Measurements from ENCODE around the gene TDRD12.
A peak's percentile ranks its signal among the peaks of the same experiment; 100 is the strongest.
"Not testable (repeated sequence)": the region's sequence is repeated elsewhere in the genome, so short reads cannot be mapped to it uniquely, and the experiment has no call there.

TDRD12 gene

DNA sequence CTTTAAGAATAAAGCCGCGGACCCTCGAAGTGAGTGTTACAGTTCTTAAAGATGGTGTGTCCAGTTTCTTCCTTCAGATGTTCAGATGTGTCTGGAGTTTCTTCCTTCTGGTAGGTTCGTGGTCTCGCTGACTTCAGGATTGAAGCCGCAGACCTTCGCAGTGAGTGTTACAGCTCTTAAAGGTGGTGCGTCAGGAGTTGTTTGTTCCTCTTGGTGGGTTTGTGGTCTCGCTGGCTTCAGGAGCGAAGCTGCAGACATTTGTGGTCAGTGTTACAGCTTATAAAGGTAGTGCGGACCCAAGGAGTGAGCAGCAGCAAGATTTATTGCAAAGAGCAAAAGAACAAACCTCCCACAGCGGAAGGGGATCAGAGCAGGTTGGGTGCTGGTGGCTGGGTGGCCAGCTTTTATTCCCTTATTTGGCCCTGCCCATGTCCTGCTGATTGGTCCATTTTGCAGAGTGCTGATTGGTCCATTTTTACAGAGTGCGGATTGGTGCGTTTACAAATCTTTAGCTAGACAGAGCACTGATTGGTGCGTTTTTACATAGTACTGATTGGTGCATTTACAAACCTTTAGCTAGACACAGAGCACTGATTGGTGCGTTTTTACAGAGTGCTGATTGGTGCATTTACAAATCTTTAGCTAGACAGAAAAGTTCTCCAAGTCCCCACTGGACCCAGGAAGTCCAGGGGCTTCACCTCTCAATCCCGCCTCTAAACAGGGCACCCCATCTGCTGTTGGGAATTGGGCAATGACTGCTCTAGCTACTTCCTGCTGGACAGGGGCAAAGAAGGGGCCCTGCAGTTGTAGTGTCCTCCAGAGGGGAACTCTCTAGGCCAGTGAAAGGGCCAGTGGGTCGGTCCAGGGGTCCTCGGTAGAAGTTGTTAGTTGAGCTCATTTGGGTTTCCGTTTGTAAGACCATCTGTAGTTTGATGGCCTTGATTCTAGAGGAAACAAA lies 26.1 kb upstream of the TDRD12 start:
- DNase-seq, result not testable (repeated sequence)

DNA sequence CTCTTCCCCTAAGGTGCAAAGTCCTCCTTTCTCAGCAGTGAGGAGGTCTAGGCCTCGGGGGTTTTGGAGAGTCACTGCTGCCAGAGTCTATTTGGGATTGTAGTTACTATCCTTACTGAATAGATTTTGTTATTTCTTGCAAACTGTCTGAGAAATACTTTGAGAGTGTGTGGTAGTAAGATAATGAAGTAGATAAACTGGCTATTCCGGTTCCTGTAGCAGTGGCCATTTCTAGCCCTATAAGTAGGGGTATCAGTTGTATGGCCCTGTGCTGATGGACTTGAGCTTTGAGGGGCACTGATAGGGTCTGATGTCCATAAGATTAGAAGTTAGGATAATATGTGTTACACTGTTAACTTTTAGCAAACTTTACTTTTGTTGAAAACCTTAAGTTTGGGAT lies 25.3 kb upstream of the TDRD12 start:
- not testable (repeated sequence) for DNase-seq

DNA sequence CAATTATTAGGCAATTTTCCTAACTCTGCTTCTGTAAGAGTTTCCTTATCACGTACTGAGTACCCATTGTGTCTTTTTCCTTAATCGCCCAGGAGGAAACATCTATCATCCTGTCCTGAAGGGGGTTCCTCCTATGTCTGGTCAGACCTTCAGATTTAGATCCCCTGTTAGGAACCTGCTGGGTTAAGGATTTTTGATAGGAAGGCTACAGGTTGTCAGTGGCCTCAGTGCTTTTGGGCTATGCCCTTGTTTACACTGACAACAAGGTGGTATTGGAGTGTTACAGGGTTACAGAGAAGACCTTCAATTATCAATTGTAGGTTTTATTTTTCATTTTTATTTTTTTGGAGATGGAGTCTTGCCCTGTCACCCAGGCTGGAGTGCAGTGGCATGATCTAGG lies 24.7 kb upstream of the TDRD12 start:
- not testable (repeated sequence) for DNase-seq

DNA sequence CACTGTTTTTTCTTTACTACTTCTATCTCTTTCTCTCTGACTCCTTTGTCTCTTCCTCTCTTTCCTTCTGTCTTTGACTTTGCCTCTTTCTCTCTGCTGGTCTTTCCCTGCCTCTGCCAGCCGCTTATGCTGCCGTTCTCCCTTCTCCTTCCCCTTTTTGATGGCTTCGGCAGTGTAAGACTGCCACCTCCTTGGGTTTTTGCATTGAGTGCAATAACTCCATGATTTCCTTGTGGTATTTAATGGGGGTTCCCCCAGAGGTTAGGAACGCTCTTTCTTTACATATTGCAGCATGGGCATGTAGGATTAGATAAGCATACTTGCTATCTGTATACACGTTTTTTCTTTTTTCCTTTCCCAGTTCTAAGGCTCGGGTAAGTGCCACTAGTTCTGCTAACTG lies 24.1 kb upstream of the TDRD12 start:
- DNase-seq, result not testable (repeated sequence)

DNA sequence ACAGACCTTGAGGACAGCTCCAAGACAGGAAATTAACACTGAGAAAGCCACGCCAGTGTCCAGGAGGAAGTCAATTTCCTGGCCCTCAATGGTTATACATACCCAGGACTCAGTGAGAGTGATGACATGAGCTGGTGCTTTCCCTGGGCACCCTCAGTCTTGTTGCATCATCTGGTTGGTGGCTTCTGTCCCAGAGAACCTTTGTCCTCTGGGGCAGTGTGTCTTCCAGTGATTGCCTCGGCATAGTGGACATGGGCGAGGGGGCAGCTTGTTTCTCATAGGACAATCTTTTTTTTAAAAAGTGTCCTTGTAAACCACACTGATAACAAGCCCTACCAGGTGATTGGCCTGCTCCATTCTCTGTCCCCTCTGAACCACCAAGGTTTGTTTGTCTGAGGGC lies 22.8 kb upstream of the TDRD12 start:
- not testable (repeated sequence) for DNase-seq

DNA sequence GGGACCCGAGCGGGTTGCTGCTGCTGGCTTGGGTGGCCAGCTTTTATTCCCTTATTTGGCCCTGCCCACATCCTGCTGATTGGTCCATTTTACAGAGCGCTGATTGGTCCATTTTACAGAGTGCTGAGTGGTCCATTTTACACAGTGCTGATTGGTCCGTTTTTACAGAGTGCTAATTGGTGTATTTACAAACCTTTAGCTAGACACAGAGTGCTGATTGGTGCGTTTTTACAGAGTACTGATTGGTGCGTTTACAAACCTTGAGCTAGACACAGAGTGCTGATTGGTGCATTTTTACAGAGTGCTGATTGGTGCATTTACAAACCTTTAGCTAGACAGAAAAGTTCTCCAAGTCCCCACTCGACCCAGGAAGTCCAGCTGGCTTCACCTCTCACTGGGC lies 19.4 kb upstream of the TDRD12 start:
- not testable (repeated sequence) for DNase-seq

DNA sequence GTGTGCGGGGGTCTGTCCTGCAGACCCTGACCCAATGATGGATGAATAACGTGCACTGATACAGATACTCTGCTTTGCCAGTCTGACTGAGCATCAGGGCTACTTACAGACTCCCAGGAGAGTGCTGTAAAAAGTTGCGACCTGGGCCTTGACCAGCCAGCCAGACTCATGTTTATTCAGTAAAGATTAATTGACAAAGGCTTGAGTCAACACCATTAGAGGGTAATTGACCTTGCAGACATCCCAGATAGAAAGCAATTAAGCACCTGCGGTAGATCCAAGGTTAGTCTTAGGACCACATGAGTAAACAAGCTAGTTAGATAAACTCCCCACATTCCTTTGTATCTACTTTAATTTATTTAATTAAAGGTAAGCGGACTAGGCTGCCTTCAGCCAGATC lies 17.6 kb upstream of the TDRD12 start:
- no peak for DNase-seq

DNA sequence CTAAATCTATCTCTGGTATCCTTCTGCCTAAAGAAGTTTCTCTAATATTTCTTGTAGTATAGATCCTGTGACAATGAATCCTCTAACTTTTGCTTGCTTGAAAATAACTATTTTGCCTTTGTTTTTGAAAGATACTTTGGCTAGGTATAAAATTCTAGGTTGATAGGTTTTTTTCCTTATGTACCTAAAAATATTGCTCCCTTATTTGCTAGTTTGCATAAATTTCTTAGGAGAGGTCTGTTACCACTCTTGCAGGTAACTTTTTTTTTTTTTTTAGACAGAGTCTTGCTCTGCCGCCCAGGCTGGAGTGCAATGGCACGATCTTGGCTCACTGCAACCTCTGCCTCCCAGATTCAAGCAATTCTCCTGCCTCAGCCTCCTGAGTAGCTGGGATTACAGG lies 15.6 kb upstream of the TDRD12 start:
- not testable (repeated sequence) for DNase-seq

DNA sequence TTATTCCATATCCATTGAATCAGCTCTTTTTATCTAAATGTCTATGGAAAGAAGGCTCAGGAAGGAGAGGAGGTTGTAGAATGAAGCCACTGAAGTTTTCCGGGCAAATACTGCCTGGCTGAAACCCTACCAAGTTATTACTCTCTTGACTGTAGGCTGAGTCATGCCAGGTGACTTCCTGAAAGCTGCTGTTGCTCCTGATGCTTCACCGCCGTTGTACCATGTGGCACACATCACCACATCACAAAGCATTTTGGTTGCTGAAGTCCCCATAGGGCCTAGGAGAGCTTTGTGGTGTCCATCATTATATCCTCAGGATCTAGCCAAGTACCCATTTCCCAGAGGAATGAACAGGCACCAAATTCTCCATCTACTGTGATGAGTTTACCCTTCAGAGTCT lies 11.1 kb upstream of the TDRD12 start:
- peak; percentile 15 for DNase-seq

DNA sequence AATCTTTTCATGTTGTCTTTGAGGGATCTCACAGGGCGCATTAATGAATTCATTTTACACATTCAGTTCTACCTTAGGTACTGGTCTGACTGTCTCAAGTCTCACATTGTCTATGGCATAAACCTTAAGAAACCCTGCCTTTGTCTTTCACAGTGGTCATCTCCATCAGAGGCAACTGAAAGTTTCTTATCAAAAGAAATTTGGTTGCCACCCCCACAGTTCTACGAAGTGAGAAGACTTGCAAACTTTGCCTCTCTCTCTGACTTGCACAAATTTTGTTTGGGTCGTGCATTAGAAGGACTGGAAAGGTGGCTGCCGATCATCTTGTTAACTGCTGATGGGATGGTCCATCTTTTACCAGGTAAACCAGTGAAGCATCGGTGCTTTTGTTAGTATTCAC lies 10.5 kb upstream of the TDRD12 start:
- no peak for DNase-seq

DNA sequence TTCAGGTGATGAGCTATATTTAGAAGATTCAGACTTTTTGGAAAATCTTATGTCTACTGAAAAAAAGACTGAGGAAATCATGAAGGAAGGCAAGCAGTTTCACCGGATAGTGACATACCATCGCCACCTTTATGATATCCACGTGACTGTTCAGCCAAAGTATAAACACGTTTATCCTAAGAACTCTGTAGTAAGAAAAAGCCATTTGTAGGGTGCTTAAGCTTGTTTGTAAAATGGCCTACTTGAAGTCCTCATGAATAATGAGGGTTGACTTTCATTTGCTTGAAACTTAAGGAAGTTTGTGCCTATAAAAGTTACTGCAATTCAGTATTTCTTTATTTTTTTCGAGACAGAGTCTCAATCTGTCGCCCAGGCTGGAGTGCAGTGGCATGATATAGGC lies 7.8 kb upstream of the TDRD12 start:
- DNase-seq, result no peak

DNA sequence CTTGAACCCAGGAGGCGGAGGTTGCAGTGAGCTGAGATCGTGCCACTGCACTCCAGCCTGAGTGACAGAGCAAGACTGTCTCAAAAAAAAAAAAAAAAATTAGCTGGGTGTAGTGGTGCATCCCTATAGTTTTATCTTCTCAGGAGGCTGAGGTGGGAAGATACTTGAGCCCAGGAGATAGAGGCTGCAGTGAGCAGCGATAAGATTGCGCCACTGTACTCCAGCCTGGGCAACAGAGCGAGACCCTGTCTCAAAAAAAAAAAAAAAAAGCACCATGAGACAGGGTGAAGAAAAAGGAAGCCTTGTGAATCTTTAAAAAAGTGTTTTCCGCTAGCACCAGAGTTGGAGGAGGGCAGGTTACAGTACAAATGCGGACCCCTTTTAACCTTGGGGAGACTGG lies 3.4 kb upstream of the TDRD12 start:
- DNase-seq, result not testable (repeated sequence)

DNA sequence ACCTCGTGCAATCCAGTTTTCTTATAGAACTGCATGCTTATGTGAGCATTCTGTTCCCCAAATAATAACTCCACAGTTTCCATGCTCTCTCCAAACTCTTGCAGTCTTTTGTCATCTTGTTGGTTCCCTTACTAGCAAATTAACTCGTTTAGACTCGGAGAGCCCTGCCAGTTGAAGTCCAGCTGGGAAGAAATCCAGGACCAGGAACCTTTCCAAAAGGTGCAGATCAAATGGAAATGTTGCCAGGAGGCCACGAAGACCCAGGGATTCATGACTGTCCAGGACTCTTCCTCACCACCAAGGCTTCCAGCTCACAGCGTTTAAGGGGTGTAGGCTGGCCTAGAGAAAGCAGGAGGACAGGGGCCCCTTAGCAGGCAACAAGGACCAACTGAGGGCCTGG lies 2.1 kb upstream of the TDRD12 start:
- DNase-seq, result no peak

DNA sequence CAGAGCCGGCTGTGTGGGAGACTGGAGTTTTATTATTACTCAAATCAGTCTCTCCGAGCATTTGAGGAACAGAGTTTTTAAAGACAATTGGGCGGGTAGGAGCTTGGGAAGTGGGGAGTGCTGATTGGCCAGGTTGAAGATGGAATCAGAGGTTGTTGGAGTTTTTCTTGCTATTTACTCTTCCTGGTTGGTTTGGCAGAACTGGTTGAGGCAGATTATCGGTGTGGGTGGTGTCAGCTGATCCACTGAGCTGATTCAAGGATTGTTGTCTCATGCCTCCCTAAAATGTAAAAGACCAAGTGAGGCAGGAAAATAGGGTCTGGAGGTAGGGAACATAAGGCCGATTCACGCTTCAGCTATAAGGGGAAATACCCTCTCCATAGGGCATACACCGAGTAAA lies 1.3 kb upstream of the TDRD12 start:
- no peak for DNase-seq

DNA sequence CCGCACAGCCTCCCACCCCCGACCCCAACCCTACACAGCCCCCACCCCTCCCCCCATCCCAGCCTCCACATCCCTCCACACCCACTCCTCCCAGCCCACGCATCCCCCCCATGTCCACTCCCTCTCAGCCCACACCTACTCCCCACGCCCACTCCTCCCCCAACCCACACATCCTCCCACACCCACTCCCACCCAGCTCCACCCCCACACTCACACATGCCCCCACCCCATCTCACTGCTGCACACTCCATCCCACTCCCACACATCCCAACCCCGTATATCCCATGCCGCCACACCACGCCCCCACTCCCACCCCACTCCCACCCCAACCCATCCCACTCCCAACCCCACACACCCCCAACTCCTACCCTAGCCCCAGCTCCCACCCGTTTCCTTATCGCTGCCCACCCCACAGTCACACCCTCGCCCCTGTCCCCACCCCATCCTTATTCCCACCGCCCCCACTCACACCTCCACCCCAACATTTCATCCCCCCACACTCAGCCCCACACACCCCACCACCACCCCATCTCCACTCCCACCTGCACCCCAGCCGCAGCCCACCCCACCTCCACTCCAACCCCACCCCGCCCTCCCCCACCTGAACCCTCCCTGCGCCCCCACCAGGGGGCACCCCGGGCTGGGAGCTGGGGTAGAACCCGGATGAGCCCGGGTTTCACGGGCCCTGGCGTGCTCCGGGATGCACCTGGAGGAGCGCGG lies 809 bp downstream of the TDRD12 start:
- no peak for DNase-seq

DNA sequence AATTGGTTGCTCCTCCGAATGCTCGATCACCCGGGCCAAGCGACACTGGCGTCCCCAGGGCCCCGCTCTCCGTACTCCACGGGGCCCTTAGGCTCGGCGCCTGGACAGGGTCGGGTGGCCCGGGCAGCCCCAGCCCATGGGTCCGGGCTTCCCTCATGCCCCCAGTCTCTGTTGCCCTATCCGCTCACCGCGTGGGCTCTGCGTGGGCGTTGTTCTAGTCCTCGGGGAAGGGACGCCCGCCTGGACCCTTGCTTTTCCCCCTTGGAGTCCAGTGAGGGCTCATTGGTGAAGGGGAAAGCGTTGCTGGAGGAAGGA lies 1.3 kb downstream of the TDRD12 start:
- no peak for DNase-seq

DNA sequence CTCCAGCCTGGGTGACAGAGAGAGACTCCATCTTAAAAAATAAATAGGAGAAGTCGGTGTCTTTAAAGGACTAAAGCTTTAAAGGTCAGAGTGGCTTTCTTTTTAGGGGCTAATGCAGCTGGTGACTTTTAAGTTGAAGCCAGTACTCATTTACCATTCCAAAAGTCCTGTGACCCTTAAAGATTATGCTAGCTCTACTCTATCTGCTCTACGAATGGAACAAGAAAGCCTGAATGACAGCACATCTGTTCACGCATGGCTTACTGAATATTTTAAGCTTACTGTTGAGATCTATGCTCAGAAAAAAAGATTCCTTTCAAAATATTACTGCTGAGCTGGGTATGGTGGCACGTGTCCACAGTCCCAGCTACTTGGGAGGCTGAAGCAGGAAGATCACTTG lies 16.4 kb downstream of the TDRD12 start:
- no peak for DNase-seq

DNA sequence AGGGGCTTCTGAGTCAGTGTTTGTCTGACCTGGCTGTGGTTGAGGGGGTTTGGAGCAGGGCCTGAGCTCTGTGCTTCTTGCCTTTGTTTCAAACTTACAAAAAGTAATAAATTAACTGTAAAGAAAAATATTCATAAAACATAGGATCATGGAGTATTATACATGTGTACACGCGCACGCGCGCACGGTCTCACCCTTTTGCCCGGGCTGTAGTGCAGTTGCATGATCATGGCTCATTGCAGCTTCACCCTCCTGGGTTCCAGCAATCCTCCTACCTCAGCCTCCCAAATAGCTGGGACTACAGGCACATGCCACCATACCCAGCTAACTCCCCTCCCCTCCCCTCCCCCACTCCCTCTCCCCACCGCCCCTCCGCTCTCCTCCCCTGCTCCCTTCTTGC lies 23.5 kb downstream of the TDRD12 start:
- DNase-seq, result no peak

DNA sequence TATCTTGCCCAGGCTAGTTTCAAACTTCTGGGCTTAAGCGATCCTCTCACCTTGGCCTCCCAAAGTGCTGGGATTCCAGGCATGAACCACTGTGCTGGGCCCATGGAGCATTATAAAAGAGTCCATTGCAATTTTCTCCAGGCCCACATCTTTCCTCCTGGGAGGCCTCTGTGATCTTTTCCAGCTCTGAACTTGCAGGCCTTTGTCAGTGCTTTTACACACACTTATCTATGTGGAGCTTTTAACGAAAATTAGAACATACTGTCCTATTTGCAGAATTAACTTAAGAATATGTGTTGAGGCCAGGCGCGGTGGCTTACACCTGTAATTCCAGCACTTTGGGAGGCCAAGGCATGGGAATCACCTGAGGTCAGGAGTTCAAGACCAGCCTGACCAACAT lies 23.9 kb downstream of the TDRD12 start:
- DNase-seq, result no peak

DNA sequence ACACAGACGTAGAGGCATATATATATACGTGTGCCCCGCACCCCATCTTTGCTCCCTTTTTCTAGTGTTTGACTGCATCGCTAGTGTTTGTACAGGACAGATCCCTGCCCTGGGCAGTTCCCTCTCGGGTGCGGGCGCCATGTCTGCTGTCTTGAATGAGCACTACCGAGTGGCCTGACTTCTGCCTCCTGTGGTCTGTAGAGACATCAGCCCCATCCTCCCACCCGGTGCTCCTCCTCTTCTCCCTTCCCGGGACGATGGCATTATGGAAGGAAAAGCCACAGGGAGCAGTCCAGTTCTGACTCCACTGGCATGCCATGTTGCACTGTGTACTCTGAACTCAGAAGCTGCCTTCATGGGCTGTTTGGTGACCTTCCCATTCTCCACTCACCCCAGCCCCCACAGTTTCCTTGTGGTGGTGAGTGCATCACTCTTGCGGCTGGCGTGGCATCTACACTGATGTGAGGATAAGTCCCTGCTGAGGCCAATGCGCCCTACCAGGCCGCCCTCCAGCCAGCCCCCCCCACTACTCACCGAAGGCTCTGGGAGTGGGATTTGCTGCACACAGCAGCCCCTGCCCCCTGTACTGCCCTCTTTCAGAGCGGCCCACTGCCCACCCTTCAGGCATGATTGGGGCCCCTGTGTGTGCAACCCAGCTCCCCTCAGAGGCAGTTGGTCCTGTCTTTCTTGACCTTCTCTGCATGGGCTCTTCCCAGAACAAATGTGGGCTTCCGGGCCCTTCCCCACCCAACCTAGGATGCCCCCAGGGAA lies 25.2 kb downstream of the TDRD12 start:
- DNase-seq, result no peak

DNA sequence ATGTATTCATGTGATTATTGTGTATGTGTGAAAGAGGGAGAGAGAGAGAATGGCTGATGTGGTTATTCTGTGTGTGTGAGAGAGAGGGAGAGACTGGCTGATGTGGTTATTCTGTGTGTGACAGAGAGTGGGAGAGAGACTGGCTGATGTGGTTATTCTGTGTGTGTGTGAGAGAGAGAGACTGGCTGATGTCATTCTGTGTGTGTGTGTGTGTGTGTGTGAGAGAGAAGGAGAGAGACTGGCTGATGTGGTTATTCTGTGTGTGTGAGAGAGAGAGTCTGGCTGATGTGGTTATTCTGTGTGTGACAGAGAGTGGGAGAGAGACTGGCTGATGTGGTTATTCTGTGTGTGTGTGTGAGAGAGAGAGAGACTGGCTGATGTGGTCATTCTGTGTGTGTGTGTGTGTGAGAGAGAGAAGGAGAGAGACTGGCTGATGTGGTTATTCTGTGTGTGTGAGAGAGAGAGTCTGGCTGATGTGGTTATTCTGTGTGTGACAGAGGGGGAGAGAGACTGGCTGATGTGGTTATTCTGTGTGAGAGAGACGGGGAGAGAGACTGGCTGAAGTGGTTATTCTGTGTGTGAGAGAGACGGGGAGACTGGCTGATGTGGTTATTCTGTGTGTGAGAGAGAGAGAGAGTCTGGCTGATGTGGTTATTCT lies 26.2 kb downstream of the TDRD12 start:
- not testable (repeated sequence) for DNase-seq

DNA sequence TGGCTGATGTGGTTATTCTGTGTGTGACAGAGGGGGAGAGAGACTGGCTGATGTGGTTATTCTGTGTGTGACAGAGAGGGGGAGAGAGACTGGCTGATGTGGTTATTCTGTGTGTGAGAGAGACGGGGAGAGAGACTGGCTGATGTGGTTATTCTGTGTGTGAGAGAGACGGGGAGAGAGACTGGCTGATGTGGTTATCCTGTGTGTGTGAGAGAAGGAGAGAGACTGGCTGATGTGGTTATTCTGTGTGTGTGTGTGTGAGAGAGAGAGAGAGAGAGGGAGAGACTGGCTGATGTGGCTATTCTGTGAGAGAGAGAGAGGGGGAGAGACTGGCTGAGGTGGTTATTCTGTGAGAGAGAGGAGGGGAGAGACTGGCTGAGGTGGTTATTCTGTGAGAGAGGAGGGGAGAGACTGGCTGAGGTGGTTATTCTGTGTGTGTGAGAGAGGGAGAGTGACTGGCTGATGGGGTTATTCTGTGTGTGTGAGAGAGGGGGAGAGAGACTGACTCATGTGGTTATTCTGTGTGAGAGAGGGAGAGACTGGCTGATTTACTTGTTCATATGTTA lies 27.1 kb downstream of the TDRD12 start:
- DNase-seq, result not testable (repeated sequence)

DNA sequence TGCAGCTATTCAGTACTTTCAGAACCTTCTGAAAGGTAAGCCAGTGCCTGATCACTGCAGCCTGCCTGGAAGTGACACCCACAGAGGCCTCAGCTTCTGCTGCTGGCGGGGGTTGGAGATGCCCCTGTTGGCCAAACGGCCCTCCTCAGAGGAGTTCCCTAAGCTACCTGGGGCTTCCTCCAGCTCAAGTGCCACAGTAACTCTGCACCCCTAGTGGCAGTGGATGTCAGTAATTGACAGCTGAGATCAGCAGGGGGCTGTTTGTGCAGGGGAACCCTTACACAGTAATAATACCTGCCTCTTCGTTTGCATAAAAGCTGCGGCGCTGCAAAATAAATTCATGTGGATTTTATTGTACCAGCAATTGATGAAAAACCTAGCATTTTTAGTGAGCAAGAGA lies 28.9 kb downstream of the TDRD12 start:
- no peak for DNase-seq

Measured in stimulated activated CD4-positive, alpha-beta T cell treated with anti-CD3 and anti-CD28 coated beads, Interleukin-12 subunit alpha, Interleukin-12 subunit beta, amount 100 ng/mL, for 4 hours (primary cell).